Skeletal muscle satellite cell (primary cell): ENCODE results near the gene CEPT1. TPM values are rescaled to one million over a fixed set of nuclear protein-coding genes. Genes with fewer than 3 reads are reported as not detected.
"Not testable (repeated sequence)": the region's sequence is repeated elsewhere in the genome, so short reads cannot be mapped to it uniquely, and the experiment has no call there.

Experiments
- H3K27me3 ChIP-seq: 2 replicates; pipeline ENCODE4 v1.7.0; 2013; ENCODE audit warnings: low read length; ENCODE audit not compliant: control insufficient read depth, insufficient read depth
- H3K36me3 ChIP-seq: 2 replicates; pipeline ENCODE4 v1.7.0; 2013; ENCODE audit warnings: mild to moderate bottlenecking, control low read depth, low read length; ENCODE audit not compliant: insufficient read depth
- H3K4me1 ChIP-seq: 2 replicates; pipeline ENCODE4 v1.7.0; 2013; ENCODE audit warnings: low read length; ENCODE audit not compliant: control insufficient read depth, insufficient read depth
- H3K4me2 ChIP-seq: 2 replicates; pipeline ENCODE4 v1.7.0; 2013; ENCODE audit warnings: mild to moderate bottlenecking, low read length
- H3K4me3 ChIP-seq: 2 replicates; pipeline ENCODE4 v1.7.0; 2013; ENCODE audit warnings: low read length
- H3K9ac ChIP-seq: 2 replicates; pipeline ENCODE4 v1.7.0; 2013; ENCODE audit warnings: mild to moderate bottlenecking, low read depth, low read length, moderate library complexity
- H3K9me3 ChIP-seq: replicated peaks from 2 replicates; pipeline ENCODE4 v1.7.0; 2013; ENCODE audit warnings: mild to moderate bottlenecking, control low read depth, low read length
- total RNA-seq: library from RNA; depleted of rRNA; stranded (reverse); fragments of >200 nt; gene quantifications from 2 replicates; pipeline ENCODE4 v1.2.3, GENCODE V29; 2012; rRNA removed

The CEPT1 gene
- 32.5 and 38.0 TPM in 2 replicates for total RNA-seq

DNA sequence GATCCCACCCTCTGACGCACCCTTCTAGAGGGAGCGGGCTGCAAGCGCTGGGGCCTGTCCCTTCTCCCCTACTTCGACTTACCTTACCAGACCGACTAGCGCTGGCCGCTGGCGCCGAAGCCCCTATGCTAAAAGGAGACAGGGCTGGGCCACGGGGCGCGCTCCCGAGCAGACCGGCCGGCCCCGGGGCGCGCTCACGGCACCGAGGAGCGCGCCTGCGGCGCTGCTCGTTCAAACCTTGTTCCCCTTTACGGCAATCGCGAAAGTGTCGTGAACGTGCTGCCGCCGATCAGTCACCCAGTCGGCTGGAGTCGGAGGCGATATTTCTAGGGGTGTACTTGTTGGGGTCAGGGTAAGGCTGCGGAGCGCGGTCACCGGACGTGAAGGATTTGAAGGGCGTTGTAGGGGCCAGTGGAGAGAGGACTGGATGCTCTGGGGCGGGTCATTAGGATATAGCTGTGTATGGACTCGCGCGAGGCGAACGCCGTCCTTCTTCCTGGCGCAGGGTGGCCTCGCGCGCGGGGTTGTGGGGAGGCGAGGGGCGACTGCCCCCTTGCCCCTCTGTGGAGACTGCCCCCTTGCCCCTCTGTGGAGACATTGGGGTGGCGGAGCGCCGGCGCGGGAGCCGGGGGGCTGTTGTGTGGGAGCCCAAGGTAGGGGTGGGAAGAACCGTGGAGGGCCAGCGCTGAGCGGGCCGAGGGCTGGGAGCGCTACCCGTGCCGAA lies at the start of gene CEPT1, which contains the start of gene DRAM2:
CEPT1 (plus strand) TSS at position 268 of the 724 bp plus-strand sequence. CDS start 7,492 bp downstream, outside the sequence.
DRAM2 (minus strand) TSS at position 138 of the 724 bp plus-strand sequence. CDS start 8,539 bp downstream, outside the sequence.
- peaks cover 11% of the 10 kb centered on the region for H3K36me3 ChIP-seq
- no peaks in the 10 kb centered on the region for H3K27me3 ChIP-seq
- H3K9me3 ChIP-seq, result no peaks in the 10 kb centered on the region
- peak within 1 kb of the TSS; percentile 85 for H3K4me2 ChIP-seq
- peak within 1 kb of the TSS; percentile 93 for H3K9ac ChIP-seq
- H3K4me3 ChIP-seq, result peak within 1 kb of the TSS; percentile 93
- peaks cover 20% of the 10 kb centered on the region for H3K4me1 ChIP-seq

DNA sequence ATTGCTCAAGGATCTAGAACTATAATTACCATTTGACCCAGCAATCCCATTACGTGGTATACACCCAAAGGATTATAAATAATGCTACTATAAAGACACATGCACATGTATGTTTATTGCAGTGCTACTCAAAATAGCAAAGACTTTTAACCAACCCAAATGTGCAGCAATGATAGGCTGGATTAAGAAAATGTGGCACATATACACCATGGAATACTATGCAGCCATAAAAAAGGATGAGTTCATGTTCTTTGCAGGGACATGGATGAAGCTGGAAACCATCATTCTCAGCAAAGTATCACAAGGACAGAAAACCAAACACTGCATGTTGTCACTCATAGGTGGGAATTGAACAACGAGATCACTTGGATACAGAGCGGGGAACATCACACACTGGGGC lies 44.6 kb upstream of the CEPT1 start:
- not testable (repeated sequence) for H3K9me3 ChIP-seq

DNA sequence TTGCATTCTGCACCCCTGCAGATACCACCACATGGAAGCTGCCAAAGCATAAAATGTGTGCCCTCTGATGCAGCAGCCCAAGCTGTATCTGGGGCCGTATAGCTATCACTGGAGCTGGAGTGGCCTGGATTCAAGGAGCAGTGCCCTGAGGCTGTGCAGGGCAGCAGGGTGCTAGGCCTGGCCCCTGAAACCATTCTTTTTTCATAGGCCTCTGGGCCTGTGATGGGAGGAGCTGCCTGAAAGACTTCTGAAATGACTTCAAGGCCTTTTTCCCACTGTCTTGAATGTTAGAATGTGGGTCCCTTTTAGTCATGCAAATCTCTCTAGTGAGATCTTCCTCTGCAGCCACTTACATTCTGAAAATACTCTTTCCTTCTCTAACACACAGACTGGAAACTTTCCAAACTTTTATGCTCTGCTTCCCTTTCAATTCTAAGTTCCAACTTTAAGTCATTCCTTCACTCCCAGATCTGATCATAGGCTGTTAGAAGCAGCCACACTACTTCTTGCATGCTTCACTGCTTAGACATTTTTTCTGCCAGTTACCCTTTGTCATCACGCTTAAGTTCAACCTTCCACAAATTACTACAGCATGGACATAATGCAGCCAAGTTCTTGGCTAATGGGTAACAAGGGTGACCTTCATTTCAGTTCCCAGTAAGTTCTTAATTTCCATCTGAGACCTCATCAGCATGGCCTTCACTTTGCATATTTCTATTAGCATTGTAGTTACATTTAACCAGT lies 42.5 kb upstream of the CEPT1 start:
- no peaks in the 10 kb centered on the region for H3K9me3 ChIP-seq
- H3K4me1 ChIP-seq, result no peaks in the 10 kb centered on the region
- no peak overlapping the region for H3K9ac ChIP-seq
- no peak overlapping the region for H3K4me2 ChIP-seq
- no peak overlapping the region for H3K4me3 ChIP-seq
- H3K36me3 ChIP-seq, result no peaks in the 10 kb centered on the region
- no peaks in the 10 kb centered on the region for H3K27me3 ChIP-seq

More for the DNA sequence above, 44.6 kb upstream of the CEPT1 start:
- not testable (repeated sequence) for H3K4me1 ChIP-seq, H3K4me3 ChIP-seq, H3K9ac ChIP-seq, H3K27me3 ChIP-seq, H3K36me3 ChIP-seq, H3K4me2 ChIP-seq

DNA sequence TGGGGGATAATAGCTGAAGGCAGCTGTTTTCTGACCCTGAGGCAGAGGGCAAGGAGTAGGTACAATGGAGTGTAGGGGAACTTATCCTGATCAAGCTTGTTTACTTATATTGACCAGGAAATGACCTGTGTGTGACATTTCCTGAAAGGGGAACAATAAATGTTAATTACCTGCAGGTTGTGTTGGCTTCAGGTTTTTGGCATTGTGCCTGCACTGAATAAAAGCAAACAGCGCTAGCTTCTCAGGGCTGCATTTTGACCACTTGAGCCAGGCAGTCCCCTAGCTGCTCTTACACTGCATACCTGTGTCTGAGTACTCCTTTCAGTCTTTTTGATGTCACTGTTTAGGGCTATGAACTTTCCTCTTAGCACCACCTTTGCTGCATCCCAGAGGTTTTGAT lies 40.7 kb upstream of the CEPT1 start:
- H3K4me3 ChIP-seq, result no peak overlapping the region
- H3K9ac ChIP-seq, result no peak overlapping the region
- no peaks in the 10 kb centered on the region for H3K9me3 ChIP-seq

DNA sequence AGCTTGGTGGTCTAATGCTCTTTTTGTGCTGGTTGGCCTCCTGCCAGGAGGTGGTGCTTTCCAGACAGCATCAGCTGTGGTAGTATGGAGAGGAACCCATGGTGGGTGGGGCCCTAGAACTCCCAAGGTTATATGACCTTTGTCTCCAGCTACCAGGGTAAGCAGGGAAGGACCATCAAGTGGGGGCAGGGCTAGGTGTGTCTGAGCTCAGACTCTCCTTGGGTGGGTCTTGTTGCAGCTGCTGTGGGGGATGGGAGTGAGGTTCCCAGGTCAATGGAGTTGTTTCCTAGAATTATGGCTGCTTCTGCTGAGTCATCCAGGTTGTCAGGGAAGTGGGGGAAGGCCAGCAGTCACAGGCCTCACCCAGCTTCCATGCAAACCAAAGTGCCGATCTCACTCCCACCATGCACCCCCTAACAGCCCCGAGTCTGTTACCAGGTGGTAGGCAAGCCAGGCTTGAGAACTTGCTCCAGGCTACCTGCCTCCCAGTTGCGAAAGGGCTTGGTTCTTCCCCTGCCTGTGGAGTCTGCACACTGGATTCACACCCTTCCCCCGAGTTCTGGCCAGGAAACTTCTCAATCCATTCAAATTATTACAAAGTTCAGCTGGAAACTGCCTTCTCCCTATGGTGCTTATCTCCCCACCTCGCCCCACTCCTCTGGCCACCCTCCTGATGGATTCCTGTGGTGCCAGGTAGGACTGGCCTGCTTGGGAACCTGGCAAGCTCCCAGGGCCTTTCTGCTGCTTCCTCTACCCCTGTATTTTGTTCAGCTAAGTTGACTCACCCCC lies 38.0 kb upstream of the CEPT1 start:
- Histone ChIP-seq H3K4me3 (no peak overlapping the region), H3K4me2 (no peak overlapping the region), H3K36me3 (no peaks in the 10 kb centered on the region), H3K27me3 (no peaks in the 10 kb centered on the region), H3K9me3 (no peaks in the 10 kb centered on the region), H3K4me1 (no peaks in the 10 kb centered on the region), H3K9ac (no peak overlapping the region)

More for the DNA sequence above, 40.7 kb upstream of the CEPT1 start:
- no peak overlapping the region for H3K4me2 ChIP-seq
- no peaks in the 10 kb centered on the region for H3K36me3 ChIP-seq
- H3K27me3 ChIP-seq, result no peaks in the 10 kb centered on the region
- H3K4me1 ChIP-seq, result no peaks in the 10 kb centered on the region

DNA sequence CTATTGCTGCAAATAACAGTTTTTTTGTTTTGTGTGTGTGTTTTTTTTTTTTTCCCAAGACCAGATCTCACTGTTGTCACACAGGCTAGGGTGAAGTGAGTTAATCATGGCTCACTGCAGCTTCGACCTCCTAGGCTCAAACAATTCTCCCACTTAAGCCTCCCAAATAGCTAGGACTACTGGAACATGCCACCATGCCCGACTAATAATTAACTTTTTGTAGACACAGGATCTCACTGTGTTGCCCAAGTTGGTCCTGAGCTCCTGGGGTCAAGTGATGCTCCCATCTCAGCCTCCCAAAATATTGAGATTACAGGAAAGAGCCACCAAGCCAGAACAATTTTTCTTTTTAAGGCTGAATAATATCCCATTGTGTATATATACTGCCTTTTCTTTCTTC lies 35.0 kb upstream of the CEPT1 start:
- Histone ChIP-seq H3K36me3 (no peaks in the 10 kb centered on the region), H3K9me3 (no peaks in the 10 kb centered on the region), H3K27me3 (no peaks in the 10 kb centered on the region), H3K4me3 (no peak overlapping the region), H3K4me1 (no peaks in the 10 kb centered on the region), H3K4me2 (no peak overlapping the region), H3K9ac (no peak overlapping the region)

DNA sequence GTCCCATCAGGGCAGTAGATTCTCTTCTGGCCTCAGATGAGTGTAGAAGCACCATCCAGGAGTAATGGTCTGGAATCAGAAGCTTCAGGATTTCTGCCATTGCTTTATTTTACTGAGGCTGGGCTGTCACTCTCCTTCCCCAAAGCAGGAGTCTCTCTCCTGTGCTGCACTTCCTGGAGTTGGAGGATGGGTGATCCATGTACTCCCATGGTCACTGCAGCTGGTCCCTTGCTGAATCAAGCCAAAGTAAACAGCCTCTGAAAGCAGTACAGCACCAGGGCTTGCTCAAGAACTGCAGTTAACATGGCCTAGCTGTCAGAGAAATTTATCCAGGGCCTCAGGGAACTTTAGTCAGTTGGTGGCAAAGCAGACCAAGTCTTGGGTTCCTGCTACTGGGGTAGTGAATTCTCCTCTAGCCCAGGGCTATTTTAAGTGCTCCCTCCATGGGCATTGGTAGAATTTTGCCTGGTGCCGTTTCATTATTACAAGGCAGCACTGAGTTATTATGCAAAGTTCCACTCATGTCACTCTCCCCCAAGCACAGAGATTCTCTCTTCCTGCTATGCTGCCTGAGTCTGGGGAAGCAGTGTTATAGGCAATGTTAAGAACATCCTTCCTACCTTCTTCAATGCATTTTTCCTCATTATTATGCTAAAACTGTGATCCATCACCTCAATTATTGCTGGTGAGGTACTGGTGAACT lies 29.7 kb upstream of the CEPT1 start:
- no peaks in the 10 kb centered on the region for H3K9me3 ChIP-seq
- H3K4me2 ChIP-seq, result no peak overlapping the region
- peaks cover 7% of the 10 kb centered on the region for H3K36me3 ChIP-seq

DNA sequence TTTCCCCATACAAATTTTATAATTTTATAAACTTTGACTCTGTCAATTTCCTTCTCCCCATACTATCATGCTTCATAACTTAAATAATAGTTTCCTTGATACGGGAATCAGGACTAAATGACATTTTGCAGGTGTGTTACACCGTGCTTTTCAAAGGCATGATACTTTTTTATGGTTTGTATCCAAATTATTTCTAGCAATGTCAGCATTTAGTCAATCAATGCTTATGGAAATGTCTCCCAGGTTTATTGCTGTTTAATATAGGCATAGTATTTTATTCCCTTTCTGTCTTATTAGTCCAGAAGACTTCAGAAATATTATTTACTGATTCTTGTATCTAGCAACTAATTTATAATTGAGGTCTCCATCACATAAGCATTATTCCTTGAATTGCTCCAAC lies 23.5 kb upstream of the CEPT1 start:
- no peak overlapping the region for H3K4me2 ChIP-seq
- H3K4me1 ChIP-seq, result peaks cover 8% of the 10 kb centered on the region
- H3K9me3 ChIP-seq, result no peaks in the 10 kb centered on the region
- H3K9ac ChIP-seq, result no peak overlapping the region
- no peaks in the 10 kb centered on the region for H3K27me3 ChIP-seq
- peaks cover 43% of the 10 kb centered on the region for H3K36me3 ChIP-seq
- H3K4me3 ChIP-seq, result no peak overlapping the region

More for the DNA sequence above, 29.7 kb upstream of the CEPT1 start:
- Histone ChIP-seq H3K27me3 (no peaks in the 10 kb centered on the region), H3K4me1 (no peaks in the 10 kb centered on the region), H3K9ac (no peak overlapping the region), H3K4me3 (no peak overlapping the region)

DNA sequence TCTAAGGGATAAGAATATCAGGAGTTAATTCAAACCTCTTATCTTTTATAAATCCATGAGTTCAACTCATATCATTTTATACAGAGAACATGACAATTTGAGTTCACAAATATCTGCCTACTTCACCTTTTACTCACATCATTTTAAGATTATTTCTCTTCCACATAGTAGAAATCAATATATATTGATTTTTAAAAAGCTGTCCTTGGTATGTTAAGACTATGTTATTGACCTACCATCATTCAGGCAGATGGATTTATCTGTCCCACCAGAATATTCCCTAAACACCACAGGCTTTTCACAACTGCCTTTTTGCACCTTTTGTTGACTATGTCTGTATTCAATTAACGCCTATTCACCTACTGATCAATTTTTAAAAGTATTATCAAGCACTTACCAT lies 13.7 kb upstream of the CEPT1 start:
- Histone ChIP-seq H3K4me3 (no peak overlapping the region), H3K36me3 (peaks cover 52% of the 10 kb centered on the region)

DNA sequence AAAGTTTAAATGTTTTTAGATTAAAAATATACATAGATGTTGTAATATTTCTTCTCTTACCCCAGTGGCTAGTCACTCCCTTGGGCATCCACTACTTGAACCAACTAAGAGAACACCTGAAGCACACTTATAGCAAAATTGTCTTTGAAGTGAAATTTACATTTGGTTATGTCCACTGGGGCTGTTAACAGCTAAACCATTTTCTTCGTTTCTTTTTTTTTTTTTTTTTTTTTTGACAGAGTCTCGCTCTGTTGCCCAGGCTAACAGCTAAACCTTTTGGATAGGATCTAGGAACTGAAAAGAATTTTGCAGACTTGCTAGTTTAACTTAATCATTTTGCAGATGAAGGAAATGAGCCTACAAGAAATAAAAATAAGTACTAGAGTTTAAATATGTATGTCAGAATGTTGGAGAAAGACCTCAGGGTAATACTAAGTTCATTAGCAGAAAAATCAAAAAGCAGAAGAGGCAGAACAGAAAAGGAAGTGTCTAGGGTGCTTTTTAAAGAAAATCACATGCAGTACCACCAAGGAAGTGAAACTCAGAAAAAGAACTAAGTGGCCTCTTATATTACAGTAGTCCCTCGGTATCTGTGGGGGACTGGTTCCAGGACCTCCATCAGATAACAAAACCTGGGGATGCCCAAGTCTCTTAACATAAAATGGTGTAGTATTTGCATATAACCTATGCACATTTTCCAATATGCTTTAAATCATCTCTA lies 11.9 kb upstream of the CEPT1 start:
- H3K36me3 ChIP-seq, result peaks cover 49% of the 10 kb centered on the region
- no peaks in the 10 kb centered on the region for H3K4me1 ChIP-seq
- H3K9me3 ChIP-seq, result no peaks in the 10 kb centered on the region
- no peaks in the 10 kb centered on the region for H3K27me3 ChIP-seq
- H3K9ac ChIP-seq, result no peak overlapping the region
- no peak overlapping the region for H3K4me2 ChIP-seq
- H3K4me3 ChIP-seq, result no peak overlapping the region

More for the DNA sequence above, 13.7 kb upstream of the CEPT1 start:
- Histone ChIP-seq H3K9me3 (no peaks in the 10 kb centered on the region), H3K4me2 (no peak overlapping the region), H3K9ac (no peak overlapping the region), H3K27me3 (no peaks in the 10 kb centered on the region), H3K4me1 (no peaks in the 10 kb centered on the region)
